ENCODE results near the gene PCMTD2.
"Not testable (repeated sequence)": the region's sequence is repeated elsewhere in the genome, so short reads cannot be mapped to it uniquely, and the experiment has no call there.

PCMTD2 gene

GRCh38 chr20:64224351-64225170 is 31.0 kb upstream of the PCMTD2 start:
- DNase-seq: no peak

- DNase-seq: no peak
Observed at GRCh38 chr20:64225171-64225595, 30.4 kb upstream of the PCMTD2 start.

- DNase-seq: no peak
Observed at GRCh38 chr20:64225828-64226598, 29.5 kb upstream of the PCMTD2 start.

GRCh38 chr20:64226686-64227580 is 28.6 kb upstream of the PCMTD2 start:
- DNase-seq: no peak

- DNase-seq: no peak
Observed at GRCh38 chr20:64228086-64228653, 27.4 kb upstream of the PCMTD2 start.

- no peak for DNase-seq
Observed at GRCh38 chr20:64228751-64229506, 26.6 kb upstream of the PCMTD2 start.

- no peak for DNase-seq
Observed at GRCh38 chr20:64229507-64230061, 26.0 kb upstream of the PCMTD2 start.

GRCh38 chr20:64230461-64231145 is 24.9 kb upstream of the PCMTD2 start:
- DNase-seq: no peak

GRCh38 chr20:64231621-64232550 is 23.7 kb upstream of the PCMTD2 start:
- no peak for DNase-seq

- DNase-seq: no peak
Observed at GRCh38 chr20:64232794-64233193, 22.8 kb upstream of the PCMTD2 start.

GRCh38 chr20:64233725-64234124 is 21.8 kb upstream of the PCMTD2 start:
- no peak for DNase-seq

- DNase-seq: no peak
Observed at GRCh38 chr20:64234291-64234791, 21.2 kb upstream of the PCMTD2 start.

GRCh38 chr20:64234921-64235565 is 20.5 kb upstream of the PCMTD2 start:
- not testable (repeated sequence) for DNase-seq

GRCh38 chr20:64236137-64237088 is 19.1 kb upstream of the PCMTD2 start:
- DNase-seq: no peak

GRCh38 chr20:64237316-64237715 is 18.2 kb upstream of the PCMTD2 start:
- DNase-seq: no peak

GRCh38 chr20:64238115-64238825 is 17.3 kb upstream of the PCMTD2 start:
- no peak for DNase-seq

- no peak for DNase-seq
Observed at GRCh38 chr20:64238851-64239387, 16.6 kb upstream of the PCMTD2 start.
